Activated CD8-positive, alpha-beta memory T cell treated with anti-CD3 and anti-CD28 coated beads, Interleukin-2, amount 50 U/mL, for 1 hour (primary cell): ENCODE results near the gene CUL1.
"Not testable (repeated sequence)": the region's sequence is repeated elsewhere in the genome, so short reads cannot be mapped to it uniquely, and the experiment has no call there.

Experiments used
- DNase-seq: peaks from one replicate; pipeline ENCODE4 v3.0.0-alpha.2; 2020; ENCODE audit errors: extremely low read depth

CUL1 gene

DNA sequence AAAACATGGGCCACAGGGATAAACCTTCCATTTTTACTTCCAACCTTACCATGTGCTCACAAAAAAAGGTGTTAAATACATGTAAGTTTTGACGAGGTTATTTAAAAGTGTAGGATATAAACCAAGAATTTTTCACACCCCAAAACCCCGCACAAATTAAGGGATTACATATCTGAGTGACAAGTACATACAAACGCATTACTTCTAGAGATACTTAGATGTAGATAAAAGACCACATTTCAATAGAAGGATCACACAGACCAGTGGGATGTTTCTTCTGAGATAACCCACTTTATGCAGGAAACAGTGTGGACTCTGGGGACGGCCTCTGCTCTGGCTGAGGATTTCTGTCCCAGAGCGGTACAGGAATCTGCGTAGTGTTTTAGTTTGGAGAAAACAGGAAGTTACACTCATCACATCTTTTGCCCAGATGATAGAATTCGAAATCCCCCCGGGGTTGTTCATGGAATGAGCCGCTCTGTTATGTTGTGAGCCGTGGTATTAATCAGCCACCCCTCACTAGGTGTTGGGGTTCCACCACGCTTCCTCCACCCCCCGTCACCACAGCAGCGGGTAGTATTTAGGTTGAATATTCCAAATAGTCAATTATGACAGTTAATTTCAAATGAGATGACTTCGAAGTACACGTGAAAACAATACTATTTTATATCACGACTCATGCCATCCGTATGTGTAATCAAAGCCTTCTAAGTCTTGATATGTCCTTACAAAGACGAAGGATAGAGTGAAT lies 1.3 kb upstream of the CUL1 start:
- DNase-seq: no peak

- no peak for DNase-seq
These were observed 701 bp upstream of the CUL1 start for GRCh38 chr7:148698007-148698396.

- DNase-seq: no peak
These were observed 500 bp downstream of the CUL1 start for GRCh38 chr7:148699024-148699781.

- no peak for DNase-seq
These were observed 1.3 kb downstream of the CUL1 start for GRCh38 chr7:148699782-148700629.

DNA sequence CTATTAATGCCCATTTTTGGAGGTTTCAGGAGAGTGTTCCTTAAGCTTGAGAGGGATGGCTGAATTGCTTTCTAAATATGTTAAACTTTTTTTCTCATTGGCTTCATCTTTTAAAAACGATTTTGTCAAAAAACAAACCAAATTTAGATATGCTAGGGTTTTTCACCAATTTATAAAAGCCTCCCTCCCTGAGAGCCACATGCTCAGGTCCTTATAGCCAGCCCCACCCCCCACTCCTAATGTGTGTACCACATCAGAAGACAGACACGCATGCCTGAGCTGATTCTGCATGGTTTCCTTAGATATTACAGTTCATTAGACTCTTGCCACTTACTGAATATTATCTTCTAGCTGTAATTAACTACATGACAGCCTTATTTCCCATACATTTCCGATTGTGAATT lies 2.0 kb downstream of the CUL1 start:
- no peak for DNase-seq

- DNase-seq: no peak
These were observed 2.7 kb downstream of the CUL1 start for GRCh38 chr7:148701414-148701813.

DNA sequence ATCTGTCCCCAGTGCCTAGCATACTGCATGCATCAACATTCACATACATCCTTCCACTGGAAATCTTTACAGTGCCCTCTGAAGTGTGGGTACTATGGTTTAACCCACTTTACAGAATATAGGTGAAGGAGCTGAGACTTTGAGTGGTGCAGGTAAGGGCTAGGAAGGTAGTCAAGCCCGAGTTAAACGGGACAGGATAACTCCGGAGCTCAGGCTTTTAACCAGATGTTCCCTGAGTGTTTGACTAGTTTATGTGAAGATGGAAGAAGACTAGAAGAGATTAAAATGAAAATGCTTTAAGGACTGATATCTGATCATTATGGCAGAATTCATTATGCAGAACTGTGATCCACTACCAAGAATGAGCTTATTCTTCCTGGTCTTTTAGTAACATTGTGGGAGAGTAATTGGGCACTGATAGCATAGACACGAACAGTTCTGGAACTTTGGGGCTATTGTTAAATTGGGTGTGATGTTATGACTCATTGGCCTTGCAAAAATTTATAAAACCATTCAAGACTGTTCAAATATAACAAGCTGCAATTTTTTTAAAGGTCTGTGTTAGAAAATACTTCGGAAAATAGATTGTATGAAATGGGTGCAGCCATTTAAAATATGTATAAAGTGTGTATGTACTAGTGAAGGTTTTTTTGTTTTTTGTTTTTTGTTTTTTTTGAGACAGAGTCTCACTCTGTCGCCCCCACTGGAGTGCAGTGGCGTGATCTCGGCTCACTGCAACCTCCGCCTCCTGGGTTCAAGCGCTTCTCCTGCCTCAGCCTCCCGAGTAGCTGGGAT lies 4.4 kb downstream of the CUL1 start:
- DNase-seq: no peak

- not testable (repeated sequence) for DNase-seq
These were observed 4.9 kb downstream of the CUL1 start for GRCh38 chr7:148703671-148703962.

DNA sequence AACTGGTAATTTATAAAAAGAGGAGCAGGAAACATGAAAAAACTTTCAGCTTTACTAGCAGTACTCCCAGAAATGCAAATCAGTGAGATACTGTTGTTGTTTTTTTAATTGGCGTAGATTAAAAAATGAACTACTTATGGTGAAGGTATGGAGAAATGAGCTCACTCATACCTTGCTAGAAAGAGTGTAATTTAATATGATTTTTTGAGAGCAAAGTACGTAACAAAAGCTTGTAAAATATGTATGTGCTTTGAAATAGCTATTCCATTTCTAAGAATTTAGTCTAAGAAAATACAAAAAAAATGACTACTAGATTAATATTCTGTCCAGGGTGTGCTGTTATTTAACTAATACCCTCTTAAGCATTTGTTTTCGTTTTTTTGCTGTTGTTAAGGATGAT lies 5.5 kb downstream of the CUL1 start:
- DNase-seq: no peak

GRCh38 chr7:148704970-148705369 lies 6.3 kb downstream of the CUL1 start:
- DNase-seq: no peak

- no peak for DNase-seq
These were observed 7.7 kb downstream of the CUL1 start for GRCh38 chr7:148706368-148706767.

- DNase-seq: no peak
These were observed 9.6 kb downstream of the CUL1 start for GRCh38 chr7:148708026-148708885.

- DNase-seq: no peak
These were observed 10.3 kb downstream of the CUL1 start for GRCh38 chr7:148709014-148709413.

GRCh38 chr7:148710426-148710825 lies 11.7 kb downstream of the CUL1 start:
- DNase-seq: not testable (repeated sequence)

DNA sequence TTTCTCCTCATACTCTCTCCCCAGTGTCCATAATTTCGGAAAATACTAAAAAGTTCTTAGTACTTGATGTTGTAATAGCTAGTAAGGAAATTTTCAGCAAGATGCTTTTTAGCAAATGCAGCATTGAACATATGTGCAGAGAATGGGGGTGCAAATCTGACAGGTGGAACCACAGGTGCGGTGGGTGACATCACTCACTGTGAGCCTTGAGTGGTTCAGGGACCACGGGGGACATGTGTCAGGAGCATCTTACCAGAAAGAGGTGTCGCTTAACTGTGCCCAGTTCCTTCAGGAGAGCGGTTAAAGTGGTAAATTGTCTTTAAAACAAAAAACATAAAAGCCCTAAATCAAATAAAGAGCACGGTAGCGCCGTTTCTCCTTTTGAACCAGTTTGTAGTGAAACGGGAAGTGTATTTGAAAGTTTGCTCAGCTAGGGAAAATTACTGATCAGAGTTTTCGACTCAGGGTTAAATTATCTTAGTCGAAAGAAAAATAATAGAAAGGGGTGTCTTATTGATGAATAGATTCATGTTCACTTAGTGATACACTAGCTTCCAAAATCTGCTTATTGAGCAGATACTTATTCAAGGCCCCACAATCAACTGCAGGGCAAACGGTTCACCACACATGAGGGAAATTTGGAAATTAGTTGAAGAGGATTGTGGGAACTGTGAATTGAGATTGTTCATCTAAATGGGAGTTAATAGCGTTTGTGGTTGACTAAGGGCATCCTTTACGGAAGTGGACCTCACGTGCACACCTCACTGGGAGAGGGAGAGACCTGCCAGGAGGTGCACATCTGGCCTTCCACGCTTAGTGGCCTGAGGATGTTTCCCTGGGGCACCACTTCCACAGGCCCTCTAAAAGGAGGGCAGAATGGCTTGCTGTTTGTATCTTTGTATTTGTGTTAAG lies 12.7 kb downstream of the CUL1 start:
- DNase-seq: no peak

DNA sequence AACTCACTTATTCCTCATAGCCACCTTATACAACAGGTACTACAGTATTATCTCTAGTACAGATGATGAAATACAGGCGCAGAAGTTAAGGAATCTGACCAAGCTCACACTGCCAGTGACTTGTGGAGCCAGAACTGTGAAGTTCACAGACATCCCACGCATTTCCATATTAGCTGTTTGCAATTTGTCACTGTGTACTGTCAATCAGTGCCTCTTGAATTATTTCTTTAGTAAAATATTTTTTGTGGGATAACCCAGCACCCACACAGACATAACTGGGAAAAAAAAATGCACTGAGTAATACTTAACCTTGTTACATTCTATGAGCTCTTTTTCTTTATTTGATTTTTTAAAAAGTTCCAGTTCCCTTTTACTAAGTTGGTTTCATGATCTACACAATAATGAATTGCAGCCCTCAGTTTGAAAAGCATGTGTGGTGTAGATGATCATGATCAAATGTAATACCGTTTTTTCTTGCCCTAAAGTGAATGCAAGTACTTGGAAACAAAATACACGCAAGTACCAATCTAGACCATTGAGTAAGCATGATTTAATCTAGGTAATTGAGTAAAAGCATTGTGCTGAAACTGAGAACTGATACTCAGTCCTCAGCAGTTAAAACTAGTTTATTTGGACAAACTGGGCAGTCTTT lies 14.1 kb downstream of the CUL1 start:
- DNase-seq: no peak

GRCh38 chr7:148714498-148714897 lies 15.8 kb downstream of the CUL1 start:
- DNase-seq: no peak

- DNase-seq: no peak
These were observed 16.3 kb downstream of the CUL1 start for GRCh38 chr7:148715027-148715426.

GRCh38 chr7:148717266-148717793 lies 18.6 kb downstream of the CUL1 start:
- DNase-seq: no peak
